ENCODE results near the gene ADGRE2. TPM values are rescaled to one million over a fixed set of nuclear protein-coding genes. Genes with fewer than 3 reads are reported as not detected.

ADGRE2 gene
- total RNA-seq, 1 experiment from 2014 or later = 8.0 TPM

- Mint-ChIP-seq H3K27ac (ENCODE audit: low read depth, unreplicated experiment) (no peak overlapping the region), H3K4me3 (ENCODE audit: unreplicated experiment) (no peak overlapping the region), H3K36me3 (ENCODE audit: insufficient read depth, unreplicated experiment) (peaks cover 36% of the 10 kb centered on the region), H3K9me3 (ENCODE audit: unreplicated experiment) (no peaks in the 10 kb centered on the region), H3K4me1 (ENCODE audit: insufficient read depth, unreplicated experiment) (no peaks in the 10 kb centered on the region), H3K27me3 (ENCODE audit: insufficient read depth, unreplicated experiment) (no peaks in the 10 kb centered on the region)
- no peak for DNase-seq (ENCODE audit: unreplicated experiment)
- CTCF ChIA-PET = no interaction called here
- no TSS peak for BruUV-seq (replicated peaks)
- POLR2A ChIA-PET = interaction anchor here (0.6 kb wide), 1 partner anchor 1186 kb away, joined by 3 read pairs; no protein-coding TSS in a partner anchor
- TF ChIP-seq, protein P1, sequence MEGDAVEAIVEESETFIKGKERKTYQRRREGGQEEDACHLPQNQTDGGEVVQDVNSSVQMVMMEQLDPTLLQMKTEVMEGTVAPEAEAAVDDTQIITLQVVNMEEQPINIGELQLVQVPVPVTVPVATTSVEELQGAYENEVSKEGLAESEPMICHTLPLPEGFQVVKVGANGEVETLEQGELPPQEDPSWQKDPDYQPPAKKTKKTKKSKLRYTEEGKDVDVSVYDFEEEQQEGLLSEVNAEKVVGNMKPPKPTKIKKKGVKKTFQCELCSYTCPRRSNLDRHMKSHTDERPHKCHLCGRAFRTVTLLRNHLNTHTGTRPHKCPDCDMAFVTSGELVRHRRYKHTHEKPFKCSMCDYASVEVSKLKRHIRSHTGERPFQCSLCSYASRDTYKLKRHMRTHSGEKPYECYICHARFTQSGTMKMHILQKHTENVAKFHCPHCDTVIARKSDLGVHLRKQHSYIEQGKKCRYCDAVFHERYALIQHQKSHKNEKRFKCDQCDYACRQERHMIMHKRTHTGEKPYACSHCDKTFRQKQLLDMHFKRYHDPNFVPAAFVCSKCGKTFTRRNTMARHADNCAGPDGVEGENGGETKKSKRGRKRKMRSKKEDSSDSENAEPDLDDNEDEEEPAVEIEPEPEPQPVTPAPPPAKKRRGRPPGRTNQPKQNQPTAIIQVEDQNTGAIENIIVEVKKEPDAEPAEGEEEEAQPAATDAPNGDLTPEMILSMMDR (IDR thresholded peaks at IDR 0.05; ENCODE audit: unreplicated experiment) = no peak
- intact Hi-C loops (cut with micrococcal nuclease) = no loop called here
Measured at GRCh38 chr19:14746886-14747285, 31.5 kb downstream of the ADGRE2 start.

GRCh38 chr19:14735915-14736314 is 42.4 kb downstream of the ADGRE2 start:
- Mint-ChIP-seq H3K4me3 (ENCODE audit: unreplicated experiment) (no peak overlapping the region), H3K4me1 (ENCODE audit: insufficient read depth, unreplicated experiment) (no peaks in the 10 kb centered on the region), H3K27ac (ENCODE audit: low read depth, unreplicated experiment) (no peak overlapping the region), H3K27me3 (ENCODE audit: insufficient read depth, unreplicated experiment) (no peaks in the 10 kb centered on the region), H3K36me3 (ENCODE audit: insufficient read depth, unreplicated experiment) (peaks cover 8% of the 10 kb centered on the region), H3K9me3 (ENCODE audit: unreplicated experiment) (no peaks in the 10 kb centered on the region)
- intact Hi-C loops (cut with micrococcal nuclease) = no loop called here
- BruUV-seq (replicated peaks) = no TSS peak
- TF ChIP-seq, protein P1 (IDR thresholded peaks at IDR 0.05; ENCODE audit: unreplicated experiment) = no peak
- no peak for DNase-seq (ENCODE audit: unreplicated experiment)
- CTCF ChIA-PET = no interaction called here
- POLR2A ChIA-PET = no interaction called here

DNA sequence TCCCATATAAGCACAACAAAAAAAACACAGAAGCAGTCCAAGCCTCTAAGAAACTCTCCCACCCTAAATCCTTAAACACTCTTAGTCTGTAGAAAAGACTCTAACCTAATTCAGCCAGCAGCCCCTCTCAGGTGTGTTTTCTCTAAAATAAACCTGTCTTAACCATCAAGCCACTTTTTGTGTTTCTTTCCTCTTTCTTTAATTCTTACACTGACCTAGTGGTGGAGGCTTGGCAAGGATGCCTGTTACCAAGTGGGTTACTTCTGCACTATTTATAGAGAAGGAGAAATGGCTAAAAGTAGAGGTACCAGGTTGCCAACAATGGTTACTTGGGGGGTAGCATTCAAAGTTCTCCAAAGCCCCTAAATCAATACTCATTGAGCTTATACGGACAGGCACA is 44.8 kb downstream of the ADGRE2 start:
- H3K9me3 Mint-ChIP-seq (ENCODE audit: unreplicated experiment) = peaks cover 6% of the 10 kb centered on the region
- intact Hi-C loops (cut with micrococcal nuclease) = no loop called here

DNA sequence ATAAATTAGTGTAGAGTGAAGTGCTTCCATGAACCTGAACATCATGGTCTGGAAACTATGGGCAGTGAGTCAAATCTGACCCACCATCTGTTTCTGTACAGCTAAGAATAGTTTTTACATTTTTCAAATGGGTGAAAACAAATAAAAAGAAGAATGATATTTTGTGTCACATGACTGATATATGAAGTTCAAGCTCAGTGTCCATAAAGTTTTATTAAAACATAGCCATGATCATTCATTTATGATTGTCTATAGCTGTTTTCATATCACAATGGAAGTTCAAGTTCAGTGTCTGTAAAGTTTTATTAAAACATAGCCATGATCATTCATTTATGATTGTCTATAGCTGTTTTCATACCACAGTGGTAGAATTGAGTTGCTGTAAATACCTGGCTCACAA is 45.9 kb downstream of the ADGRE2 start:
- Mint-ChIP-seq H3K4me1 (ENCODE audit: insufficient read depth, unreplicated experiment) (no peaks in the 10 kb centered on the region), H3K27ac (ENCODE audit: low read depth, unreplicated experiment) (no peak overlapping the region), H3K4me3 (ENCODE audit: unreplicated experiment) (no peak overlapping the region), H3K27me3 (ENCODE audit: insufficient read depth, unreplicated experiment) (peaks cover 7% of the 10 kb centered on the region), H3K9me3 (ENCODE audit: unreplicated experiment) (peaks cover 11% of the 10 kb centered on the region), H3K36me3 (ENCODE audit: insufficient read depth, unreplicated experiment) (peaks cover 6% of the 10 kb centered on the region)
- POLR2A ChIA-PET = no interaction called here
- CTCF ChIA-PET = interaction anchor here (0.6 kb wide), 1 partner anchor 158 kb away, joined by 3 read pairs; no protein-coding TSS in a partner anchor
- intact Hi-C loops (cut with micrococcal nuclease) = no loop called here
- BruUV-seq (replicated peaks) = no TSS peak
- TF ChIP-seq, protein P1 (IDR thresholded peaks at IDR 0.05; ENCODE audit: unreplicated experiment) = no peak
- DNase-seq (ENCODE audit: unreplicated experiment) = no peak

More for the DNA sequence above, 44.8 kb downstream of the ADGRE2 start:
- Mint-ChIP-seq H3K4me3 (ENCODE audit: unreplicated experiment) (no peak overlapping the region), H3K4me1 (ENCODE audit: insufficient read depth, unreplicated experiment) (no peaks in the 10 kb centered on the region), H3K36me3 (ENCODE audit: insufficient read depth, unreplicated experiment) (peaks cover 8% of the 10 kb centered on the region), H3K27ac (ENCODE audit: low read depth, unreplicated experiment) (no peak overlapping the region), H3K27me3 (ENCODE audit: insufficient read depth, unreplicated experiment) (peaks cover 7% of the 10 kb centered on the region)
- TF ChIP-seq, protein P1 (IDR thresholded peaks at IDR 0.05; ENCODE audit: unreplicated experiment) = no peak
- DNase-seq (ENCODE audit: unreplicated experiment) = no peak
- BruUV-seq (replicated peaks) = no TSS peak
- POLR2A ChIA-PET = no interaction called here
- CTCF ChIA-PET = no interaction called here
